HepG2 (cell line): ENCODE data around the gene YWHAH. TPM values are rescaled to one million over a fixed set of nuclear protein-coding genes. Genes with fewer than 3 reads are reported as not detected.

Experiments used
- ATAC-seq: fragments of 200-7000 bp; cut with Tn5 transposase; 3 replicates; pipeline ENCODE4 v1.9.1; 2020; ENCODE audit warnings: mild to moderate bottlenecking, moderate library complexity
- BruUV-seq: library from RNA; stranded (reverse); fragments of 400-500 nt; replicated peaks from 2 replicates; lab custom pipeline; 2021; lab: Mats Ljungman, UMichigan
- CTCF ChIA-PET: fragments of 300-600 bp; formaldehyde crosslinking; extraction: SDS; loops from one replicate; lab custom pipeline; 2021; ENCODE audit warnings: low total read pairs, inconsistent platforms, low intra/inter-chr PET ratio; lab: Yijun Ruan, JAX
- POLR2A ChIA-PET: fragments of 350-600 bp; sonication (Branson Sonifier 250); formaldehyde crosslinking; loops from one replicate; lab custom pipeline; 2020; ENCODE audit warnings: antibody characterized with exemption, inconsistent platforms; lab: Yijun Ruan, JAX
- DNase-seq: peaks from one replicate; pipeline ENCODE4 v3.0.0-alpha.2; 2015; ENCODE audit warnings: low spot score
- FAIRE-seq: peaks from 3 replicates; lab custom pipeline; 2011; peaks lifted over from hg19 to GRCh38; lab: Jason Lieb, UNC
- H2AFZ ChIP-seq: one replicate; pipeline ENCODE4 v1.6.1; 2011; ENCODE audit warnings: low read length, inconsistent platforms
- H3K27ac ChIP-seq: fragments of 300-600 bp; 3 replicates; pipeline ENCODE4 v1.8.0; 2011; ENCODE audit warnings: mixed run types, mild to moderate bottlenecking, mixed read lengths, low read length, inconsistent platforms; ENCODE audit not compliant: insufficient read depth; ENCODE audit errors: extremely low read length
- H3K27me3 ChIP-seq, 2 experiments: fragments of 200-600 bp in 1 of 2; 2 replicates in 1 of 2; 3 replicates in 1 of 2; pipeline versions ENCODE4 v1.6.0 to v1.8.0; 2011; ENCODE audit warnings: low read length in 2 of 2, mild to moderate bottlenecking in 2 of 2, moderate library complexity in 2 of 2, inconsistent platforms in 1 of 2; ENCODE audit not compliant: insufficient read depth in 2 of 2, control insufficient read depth in 1 of 2
- H3K36me3 ChIP-seq, 2 experiments: fragments of 200-600 bp in 1 of 2; replicated peaks in 1 of 2; 2 replicates in 1 of 2; 3 replicates in 1 of 2; pipeline versions ENCODE4 v1.5.1 to v1.8.0; 2011; ENCODE audit warnings: low read length in 2 of 2, inconsistent platforms in 1 of 2; ENCODE audit not compliant: insufficient read depth in 2 of 2, control insufficient read depth in 1 of 2
- H3K4me1 ChIP-seq: 2 replicates; pipeline ENCODE4 v1.5.1; 2012; ENCODE audit warnings: low read length, inconsistent platforms; ENCODE audit not compliant: insufficient read depth
- H3K4me2 ChIP-seq: 2 replicates; pipeline ENCODE4 v1.6.0; 2011; ENCODE audit warnings: low read depth, low read length, inconsistent platforms
- H3K4me3 ChIP-seq, 3 experiments: fragments of 200-600 bp in 1 of 3; sonication (generic), shearing (Covaris generic) in 1 of 3; replicated peaks in 1 of 3; 2 replicates each; pipeline ENCODE4 v1.5.1; 2011 to 2016; ENCODE audit warnings: low read length in 3 of 3, inconsistent platforms in 2 of 3, low read depth in 2 of 3, mild to moderate bottlenecking in 2 of 3, control low read depth in 1 of 3, mixed read lengths in 1 of 3; ENCODE audit not compliant: insufficient read depth in 1 of 3
- H3K79me2 ChIP-seq: one replicate; pipeline ENCODE4 v1.6.1; 2011; ENCODE audit warnings: low read length, inconsistent platforms; ENCODE audit not compliant: insufficient read depth
- H3K9ac ChIP-seq: 2 replicates; pipeline ENCODE4 v1.6.0; 2011; ENCODE audit warnings: mild to moderate bottlenecking, low read depth, low read length, inconsistent platforms; ENCODE audit not compliant: insufficient read depth
- H3K9me3 ChIP-seq: 2 replicates; pipeline ENCODE4 v1.5.1; 2012; ENCODE audit warnings: mild to moderate bottlenecking, low read length
- H4K20me1 ChIP-seq: 2 replicates; pipeline ENCODE4 v1.6.0; 2011; ENCODE audit warnings: inconsistent platforms, mild to moderate bottlenecking, low read length, moderate library complexity; ENCODE audit not compliant: insufficient read depth
- EEA1 ChIP-seq: sonication (generic); formaldehyde crosslinking; IDR thresholded peaks from 2 replicates; pipeline ENCODE4 v1.5.1; 2020; ENCODE audit warnings: mild to moderate bottlenecking, missing genetic modification reagents, borderline replicate concordance
- SNRNP70 ChIP-seq: fragments of 200-400 bp; formaldehyde crosslinking; IDR thresholded peaks from 2 replicates; pipeline ENCODE4 v1.6.1; 2017; ENCODE audit warnings: mild to moderate bottlenecking, low read depth, low read length, moderate library complexity
- ZNF205 ChIP-seq: IDR thresholded peaks from 2 replicates; pipeline ENCODE4 v1.6.1; 2018; ENCODE audit warnings: missing biosample characterization, missing genetic modification reagents
- ZNF660 ChIP-seq: sonication (generic); formaldehyde crosslinking; IDR thresholded peaks from 2 replicates; pipeline ENCODE4 v1.5.1; 2020; ENCODE audit warnings: mild to moderate bottlenecking, low read depth, missing genetic modification reagents, borderline replicate concordance
- WGBS: methylation state at CpG from one replicate; pipeline ENCODE4 v1.1.6; 2017; ENCODE audit warnings: low lambda C conversion rate; 5-methylcytosine and 5-hydroxymethylcytosine counted together
- in situ Hi-C: cut with HindIII; loops from 2 replicates; pipeline ENCODE4 v1.10.0; 2017; ENCODE audit warnings: low pct_unique_long_range_greater_than_20kb; ENCODE audit not compliant: extremely low pct_ligation_motif_present
- intact Hi-C: fragments of 100-400 bp; cut with micrococcal nuclease; formaldehyde crosslinking; loops from one replicate; pipeline ENCODE4 v1.10.0; 2022; ENCODE audit not compliant: unreplicated experiment
- polyA plus RNA-seq, 8 experiments: library from polyadenylated mRNA; depleted of rRNA in 3 of 8; stranded (reverse) in 7 of 8; unstranded in 1 of 8; fragments of >200 nt; fragmentation: Illumina TruSeq in 4 of 8; extraction: Trizol in 4 of 8; gene quantifications; 2 replicates each; pipeline versions ENCODE4 v1.2.1 to v1.2.3, GENCODE V29; 2011 to 2016; ENCODE audit warnings: low read depth in 4 of 8, missing spikeins in 1 of 8, mixed read lengths in 1 of 8; ENCODE audit not compliant: insufficient read depth in 1 of 8
- total RNA-seq, 5 experiments: library from RNA; depleted of rRNA; stranded (reverse); fragments of >200 nt; fragmentation: Illumina TruSeq; extraction: Trizol; gene quantifications; 2 replicates each; pipeline ENCODE4 v1.2.3, GENCODE V29; 2016; ENCODE audit warnings: low read depth in 1 of 5
- TF ChIP-seq, protein P1 (sequence below): sonication (generic); formaldehyde crosslinking; IDR thresholded peaks from 2 replicates; pipeline ENCODE4 v1.4.0; 2020; ENCODE audit warnings: low read depth, missing genetic modification reagents

Gene YWHAH
- total and polyA plus RNA-seq, 2 of the 13 experiments (the other 11 are each of a cell fraction or from before 2014, with no cell fraction given) = 35.6 to 92.7 TPM

DNA sequence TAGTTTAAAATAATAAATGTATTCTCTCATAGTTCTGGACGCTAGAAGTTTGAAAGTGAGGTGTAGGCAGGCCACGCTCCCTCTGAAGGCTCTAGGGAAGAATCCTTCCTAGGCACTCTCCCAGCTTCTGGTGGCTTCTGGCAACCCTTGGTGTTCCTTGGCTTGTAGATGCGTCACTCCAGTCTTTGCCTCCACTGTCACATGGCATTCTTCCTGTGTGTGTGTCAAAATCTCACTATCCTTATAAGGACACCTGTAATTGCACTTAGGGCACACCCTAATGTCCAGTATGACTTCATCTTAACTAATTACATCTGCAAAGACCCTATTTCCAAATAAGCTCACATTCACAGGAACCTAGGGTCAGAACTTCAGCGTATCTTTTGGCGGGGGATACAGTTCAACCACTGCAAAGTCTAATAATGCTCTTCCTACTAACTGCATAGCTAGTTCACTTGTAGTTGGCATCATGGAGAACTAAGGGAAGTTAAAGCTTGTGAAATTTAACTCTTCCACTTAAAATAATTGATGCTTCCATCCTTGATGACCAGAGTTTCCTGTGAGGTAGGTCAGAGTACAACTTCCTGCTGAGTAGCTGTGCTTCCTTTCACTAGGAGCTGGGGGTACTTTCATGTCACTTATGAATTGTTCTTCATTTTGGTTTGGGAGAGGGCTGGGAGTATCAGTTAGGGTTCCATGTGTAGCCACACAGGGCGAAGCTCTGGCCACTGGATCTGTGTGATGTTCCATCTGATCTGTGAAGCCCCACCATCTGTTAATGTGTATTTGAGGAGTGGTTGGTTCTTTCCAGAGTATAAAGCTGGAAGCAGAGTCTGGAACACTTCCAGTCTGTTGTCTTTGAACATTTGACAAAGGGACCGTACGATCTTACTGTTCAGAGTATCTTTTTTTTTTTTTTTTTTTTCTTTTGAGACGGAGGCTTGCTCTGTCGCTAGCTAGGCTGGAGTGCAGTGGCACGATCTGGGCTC lies 10.5 kb downstream of the YWHAH start:
- Histone ChIP-seq H3K4me1 (peaks cover 23% of the 10 kb centered on the region), H3K4me3 (no peak overlapping the region), H3K27ac (no peak overlapping the region), H3K9me3 (no peaks in the 10 kb centered on the region), H3K4me2 (no peak overlapping the region), H3K79me2 (peaks cover 44% of the 10 kb centered on the region), H3K36me3 (peaks cover 15 to 32% of the 10 kb centered on the region in 2 experiments), H2AFZ (no peak overlapping the region), H3K9ac (no peak overlapping the region), H3K27me3 (no peaks in the 10 kb centered on the region), H4K20me1 (peaks cover 10% of the 10 kb centered on the region)
- POLR2A ChIA-PET = interaction anchor here (0.7 to 1.1 kb wide), 2 partner anchors 10 to 12 kb away, joined by 3 to 4 read pairs; no protein-coding TSS in a partner anchor
- in situ Hi-C loops = loop anchor here (25.0 kb wide), 1 partner anchor 393 kb away; no protein-coding TSS in a partner anchor
- TF ChIP-seq SNRNP70 = no peak
- no peak for TF ChIP-seq ZNF660 (CRISPR knock-in tag)
- TF ChIP-seq ZNF205 = no peak
- no peak for TF ChIP-seq EEA1
- TF ChIP-seq, protein P1, sequence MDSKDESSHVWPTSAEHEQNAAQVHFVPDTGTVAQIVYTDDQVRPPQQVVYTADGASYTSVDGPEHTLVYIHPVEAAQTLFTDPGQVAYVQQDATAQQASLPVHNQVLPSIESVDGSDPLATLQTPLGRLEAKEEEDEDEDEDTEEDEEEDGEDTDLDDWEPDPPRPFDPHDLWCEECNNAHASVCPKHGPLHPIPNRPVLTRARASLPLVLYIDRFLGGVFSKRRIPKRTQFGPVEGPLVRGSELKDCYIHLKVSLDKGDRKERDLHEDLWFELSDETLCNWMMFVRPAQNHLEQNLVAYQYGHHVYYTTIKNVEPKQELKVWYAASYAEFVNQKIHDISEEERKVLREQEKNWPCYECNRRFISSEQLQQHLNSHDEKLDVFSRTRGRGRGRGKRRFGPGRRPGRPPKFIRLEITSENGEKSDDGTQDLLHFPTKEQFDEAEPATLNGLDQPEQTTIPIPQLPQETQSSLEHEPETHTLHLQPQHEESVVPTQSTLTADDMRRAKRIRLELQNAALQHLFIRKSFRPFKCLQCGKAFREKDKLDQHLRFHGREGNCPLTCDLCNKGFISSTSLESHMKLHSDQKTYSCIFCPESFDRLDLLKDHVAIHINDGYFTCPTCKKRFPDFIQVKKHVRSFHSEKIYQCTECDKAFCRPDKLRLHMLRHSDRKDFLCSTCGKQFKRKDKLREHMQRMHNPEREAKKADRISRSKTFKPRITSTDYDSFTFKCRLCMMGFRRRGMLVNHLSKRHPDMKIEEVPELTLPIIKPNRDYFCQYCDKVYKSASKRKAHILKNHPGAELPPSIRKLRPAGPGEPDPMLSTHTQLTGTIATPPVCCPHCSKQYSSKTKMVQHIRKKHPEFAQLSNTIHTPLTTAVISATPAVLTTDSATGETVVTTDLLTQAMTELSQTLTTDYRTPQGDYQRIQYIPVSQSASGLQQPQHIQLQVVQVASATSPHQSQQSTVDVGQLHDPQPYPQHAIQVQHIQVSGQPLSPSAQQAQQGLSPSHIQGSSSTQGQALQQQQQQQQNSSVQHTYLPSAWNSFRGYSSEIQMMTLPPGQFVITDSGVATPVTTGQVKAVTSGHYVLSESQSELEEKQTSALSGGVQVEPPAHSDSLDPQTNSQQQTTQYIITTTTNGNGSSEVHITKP = no peak
- CTCF ChIA-PET = no interaction called here
- ATAC-seq (no peak), DNase-seq (no peak), FAIRE-seq (no peak)
- whole genome bisulfite sequencing = 97% methylated on average over 11 of the region's 11 CpGs
- intact Hi-C loops = no loop called here
- BruUV-seq = no TSS peak
